PC-3 (cell line): ENCODE measurements around the gene MYO9A.

Experiments
- EZH2 ChIP-seq: fragments of 300-600 bp; sonication (generic); IDR thresholded peaks from one replicate; pipeline ENCODE4 v1.6.1; 2017; ENCODE audit warnings: antibody characterized with exemption, mild to moderate bottlenecking, low read length; ENCODE audit not compliant: unreplicated experiment
- EZH2phosphoT487 ChIP-seq: fragments of 300-600 bp; sonication (generic); IDR thresholded peaks from 2 replicates; pipeline ENCODE4 v1.6.1; 2018; ENCODE audit warnings: mild to moderate bottlenecking, antibody characterized with exemption, low read length, borderline replicate concordance
- TF ChIP-seq, protein P1 (sequence below): fragments of 300-600 bp; sonication (generic); conservative IDR thresholded peaks from 2 replicates; pipeline ENCODE4 v1.5.1; 2017; ENCODE audit warnings: antibody characterized with exemption, low read depth, mild to moderate bottlenecking, low read length

DNA sequence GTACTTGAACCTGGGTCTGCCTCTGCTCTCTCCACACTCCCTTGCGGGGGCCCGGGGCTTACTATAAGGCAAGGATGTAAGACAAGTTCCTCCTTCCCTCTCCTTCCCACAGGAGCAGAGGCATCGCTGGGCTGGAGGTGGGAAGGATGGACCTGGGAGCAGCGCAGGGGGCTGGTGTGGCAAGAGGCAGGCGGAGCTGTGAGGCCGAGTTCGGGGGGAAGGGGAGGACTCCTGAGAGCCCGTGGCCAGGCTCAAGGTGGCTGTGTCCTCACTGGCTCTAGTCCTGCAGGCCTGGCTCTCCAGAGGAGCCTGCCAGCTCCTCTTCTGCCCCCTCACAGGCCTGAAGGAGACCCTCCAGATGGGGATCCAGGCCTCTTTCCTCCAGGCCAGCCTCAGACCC is 308.6 kb downstream of the MYO9A start:
- TF ChIP-seq, protein P1, sequence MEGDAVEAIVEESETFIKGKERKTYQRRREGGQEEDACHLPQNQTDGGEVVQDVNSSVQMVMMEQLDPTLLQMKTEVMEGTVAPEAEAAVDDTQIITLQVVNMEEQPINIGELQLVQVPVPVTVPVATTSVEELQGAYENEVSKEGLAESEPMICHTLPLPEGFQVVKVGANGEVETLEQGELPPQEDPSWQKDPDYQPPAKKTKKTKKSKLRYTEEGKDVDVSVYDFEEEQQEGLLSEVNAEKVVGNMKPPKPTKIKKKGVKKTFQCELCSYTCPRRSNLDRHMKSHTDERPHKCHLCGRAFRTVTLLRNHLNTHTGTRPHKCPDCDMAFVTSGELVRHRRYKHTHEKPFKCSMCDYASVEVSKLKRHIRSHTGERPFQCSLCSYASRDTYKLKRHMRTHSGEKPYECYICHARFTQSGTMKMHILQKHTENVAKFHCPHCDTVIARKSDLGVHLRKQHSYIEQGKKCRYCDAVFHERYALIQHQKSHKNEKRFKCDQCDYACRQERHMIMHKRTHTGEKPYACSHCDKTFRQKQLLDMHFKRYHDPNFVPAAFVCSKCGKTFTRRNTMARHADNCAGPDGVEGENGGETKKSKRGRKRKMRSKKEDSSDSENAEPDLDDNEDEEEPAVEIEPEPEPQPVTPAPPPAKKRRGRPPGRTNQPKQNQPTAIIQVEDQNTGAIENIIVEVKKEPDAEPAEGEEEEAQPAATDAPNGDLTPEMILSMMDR = no peak
- no peak for TF ChIP-seq EZH2
- no peak for TF ChIP-seq EZH2phosphoT487
